Pons (tissue), 1 donor: ENCODE data around the gene PFAS.

Experiments
- DNase-seq: peaks from one replicate; pipeline ENCODE4 v3.0.0-alpha.2; 2016; ENCODE audit warnings: low spot score

The PFAS gene

DNA sequence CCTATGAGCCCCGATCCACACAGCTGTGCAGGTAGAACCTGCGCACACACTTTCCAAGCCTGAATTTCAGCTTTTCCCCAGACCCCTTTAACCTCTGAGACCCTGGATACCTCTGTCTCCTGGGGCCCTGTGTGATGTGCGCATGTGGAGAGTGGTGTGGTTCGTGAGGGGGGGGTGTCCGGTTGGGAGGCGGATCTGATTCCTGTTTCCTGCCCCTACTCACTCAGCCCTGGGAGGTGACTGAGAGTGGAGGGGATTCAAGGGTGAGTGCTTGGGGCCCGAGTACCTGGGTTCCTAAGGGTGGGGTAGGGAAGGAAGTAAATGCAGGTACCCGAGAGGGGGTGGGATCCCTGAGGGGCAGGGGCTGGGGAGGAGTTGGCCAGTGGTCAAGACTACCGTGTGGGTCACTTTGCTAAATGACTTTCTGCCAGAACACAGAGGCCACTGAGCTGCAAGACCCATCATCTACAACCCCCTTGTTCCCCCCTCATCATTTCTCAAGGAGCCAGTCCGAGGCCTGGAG, 61.6 kb downstream of the PFAS start:
- no peak for DNase-seq

DNA sequence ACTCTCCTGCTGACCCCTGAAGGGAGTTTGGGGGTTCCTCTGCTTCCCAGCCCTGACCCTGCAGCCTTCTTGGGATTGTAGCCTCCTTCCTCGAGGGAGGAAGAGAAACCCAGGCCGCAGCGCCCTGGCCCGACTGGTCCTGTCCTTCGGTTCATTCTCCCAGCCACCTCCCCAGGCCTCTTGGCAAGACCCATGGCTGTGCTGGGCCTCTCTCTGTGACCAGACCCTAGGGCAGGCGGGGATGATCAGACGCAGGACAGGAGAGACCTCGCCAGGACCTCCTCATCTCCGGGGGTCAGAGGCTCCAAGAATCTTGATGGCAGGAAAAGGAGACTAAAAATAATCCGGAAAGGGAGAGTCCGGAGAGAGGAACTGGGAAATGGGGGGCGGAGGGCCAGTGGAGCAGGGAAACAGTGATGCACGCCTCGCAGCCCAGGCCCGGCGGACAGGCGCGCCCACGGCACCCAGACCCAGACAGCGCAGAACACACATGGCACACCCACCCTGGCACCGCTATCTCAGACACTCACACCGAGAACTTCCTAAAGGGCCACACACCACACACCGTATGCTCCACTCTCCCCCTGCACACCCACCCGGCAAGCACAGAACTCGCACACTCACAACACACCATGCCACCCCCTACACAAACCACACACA, 62.2 kb downstream of the PFAS start:
- no peak for DNase-seq

- DNase-seq = no peak
These were observed 63.2 kb downstream of the PFAS start for GRCh38 chr17:8312251-8312650.

GRCh38 chr17:8312726-8313600, 63.9 kb downstream of the PFAS start:
- no peak for DNase-seq

- DNase-seq = no peak
These were observed 66.0 kb downstream of the PFAS start for GRCh38 chr17:8314797-8315763.

- DNase-seq = no peak
These were observed 66.7 kb downstream of the PFAS start for GRCh38 chr17:8315764-8316217.

- DNase-seq = no peak
These were observed 69.2 kb downstream of the PFAS start for GRCh38 chr17:8318010-8318935.
